NCI-H510A treated with DMSO at 0.1 percent for 48 hours (cell line): ENCODE results near the gene XAGE2.
"Not testable (repeated sequence)": the region's sequence is repeated elsewhere in the genome, so short reads cannot be mapped to it uniquely, and the experiment has no call there.

Experiments
- DNase-seq: peaks from one replicate; lab custom pipeline; 2025; lab: John Stamatoyannopoulos, UW

Gene XAGE2

GRCh38 chrX:52368368-52369055, at the start of gene XAGE2:
TSS of gene XAGE2 (plus strand) at chrX:52369021. CDS start at chrX:52370015, 994 bp downstream.
- DNase-seq: no peak

GRCh38 chrX:52337410-52337809, 31.4 kb upstream of the XAGE2 start:
- DNase-seq: no peak

- no peak for DNase-seq
Measured at GRCh38 chrX:52341493-52341892, 27.3 kb upstream of the XAGE2 start.

GRCh38 chrX:52343131-52343530, 25.7 kb upstream of the XAGE2 start:
- not testable (repeated sequence) for DNase-seq

- not testable (repeated sequence) for DNase-seq
Measured at GRCh38 chrX:52345402-52345801, 23.4 kb upstream of the XAGE2 start.

- DNase-seq: no peak
Measured at GRCh38 chrX:52346174-52347165, 22.4 kb upstream of the XAGE2 start.

- no peak for DNase-seq
Measured at GRCh38 chrX:52349681-52350080, 19.1 kb upstream of the XAGE2 start.

GRCh38 chrX:52352551-52352950, 16.3 kb upstream of the XAGE2 start:
- no peak for DNase-seq

- DNase-seq: no peak
Measured at GRCh38 chrX:52353838-52354237, 15.0 kb upstream of the XAGE2 start.

- DNase-seq: no peak
Measured at GRCh38 chrX:52355108-52355507, 13.7 kb upstream of the XAGE2 start.

GRCh38 chrX:52359614-52360232, 9.1 kb upstream of the XAGE2 start:
- DNase-seq: no peak

- DNase-seq: no peak
Measured at GRCh38 chrX:52361941-52362340, 6.9 kb upstream of the XAGE2 start.

- no peak for DNase-seq
Measured at GRCh38 chrX:52363247-52363883, 5.5 kb upstream of the XAGE2 start.

- DNase-seq: no peak
Measured at GRCh38 chrX:52378870-52379269, 10.0 kb downstream of the XAGE2 start.

GRCh38 chrX:52380993-52381392, 12.2 kb downstream of the XAGE2 start:
- DNase-seq: no peak

- no peak for DNase-seq
Measured at GRCh38 chrX:52410439-52411394, 41.9 kb downstream of the XAGE2 start.

- DNase-seq: no peak
Measured at GRCh38 chrX:52415304-52415703, 46.5 kb downstream of the XAGE2 start.

- no peak for DNase-seq
Measured at GRCh38 chrX:52416816-52417215, 48.0 kb downstream of the XAGE2 start.

- no peak for DNase-seq
Measured at GRCh38 chrX:52420824-52421443, 52.1 kb downstream of the XAGE2 start.

GRCh38 chrX:52422884-52423283, 54.1 kb downstream of the XAGE2 start:
- DNase-seq: no peak
